Lower leg skin (tissue), 4 donors: ENCODE measurements around the gene SPATA46. TPM values are rescaled to one million over a fixed set of nuclear protein-coding genes. Genes with fewer than 3 reads are reported as not detected.

ENCODE experiments used
- DNase-seq, 2 donors: peaks; one replicate each; pipeline ENCODE4 v3.0.0-alpha.2; 2019; ENCODE audit warnings: low spot score in 2 of 2
- H3K4me3 ChIP-seq: fragments of 200-600 bp; sonication (generic); 2 replicates; pipeline ENCODE4 v1.5.1; 2017; ENCODE audit warnings: mild to moderate bottlenecking, low read depth; ENCODE audit not compliant: poor library complexity, severe bottlenecking
- CTCF ChIP-seq, 3 donors: fragments of 450-650 bp; IDR thresholded peaks; one replicate each; pipeline ENCODE4 v1.5.1; 2016; ENCODE audit warnings: antibody characterized with exemption in 3 of 3, mild to moderate bottlenecking in 3 of 3, moderate library complexity in 2 of 3
- POLR2A ChIP-seq, 2 donors: fragments of 450-650 bp; IDR thresholded peaks; one replicate each; pipeline ENCODE4 v1.6.1; 2016 to 2017; ENCODE audit warnings: antibody characterized with exemption in 2 of 2, mild to moderate bottlenecking in 1 of 2, moderate library complexity in 1 of 2
- WGBS, 2 donors: methylation state at CpG; one replicate each; pipeline ENCODE4 v1.1.5; 2018; 5-methylcytosine and 5-hydroxymethylcytosine counted together
- intact Hi-C: fragments of 100-400 bp; cut with DNase I; formaldehyde crosslinking; loops from one replicate; pipeline ENCODE4 v1.15.0; 2023; ENCODE audit warnings: low total_unique reads
- total RNA-seq, 4 donors: library from RNA; depleted of rRNA; stranded (reverse); fragments of >200 nt; gene quantifications; one replicate each; pipeline ENCODE4 v1.1.0, GENCODE V29; 2016

SPATA46 gene
- total RNA-seq, 4 donors from 2014 or later: not detected

- no peak overlapping the region for H3K4me3 ChIP-seq
- WGBS, 2 donors: 63% methylated on average over 4 of the region's 4 CpGs
- DNase-seq: no peak
- no peak for TF ChIP-seq CTCF (IDR thresholded peaks at IDR 0.05)
- TF ChIP-seq POLR2A (IDR thresholded peaks at IDR 0.05): no peak
- intact Hi-C loops: no loop called here
These were observed 10.5 kb downstream of the SPATA46 start for GRCh38 chr1:162366149-162366548.

DNA sequence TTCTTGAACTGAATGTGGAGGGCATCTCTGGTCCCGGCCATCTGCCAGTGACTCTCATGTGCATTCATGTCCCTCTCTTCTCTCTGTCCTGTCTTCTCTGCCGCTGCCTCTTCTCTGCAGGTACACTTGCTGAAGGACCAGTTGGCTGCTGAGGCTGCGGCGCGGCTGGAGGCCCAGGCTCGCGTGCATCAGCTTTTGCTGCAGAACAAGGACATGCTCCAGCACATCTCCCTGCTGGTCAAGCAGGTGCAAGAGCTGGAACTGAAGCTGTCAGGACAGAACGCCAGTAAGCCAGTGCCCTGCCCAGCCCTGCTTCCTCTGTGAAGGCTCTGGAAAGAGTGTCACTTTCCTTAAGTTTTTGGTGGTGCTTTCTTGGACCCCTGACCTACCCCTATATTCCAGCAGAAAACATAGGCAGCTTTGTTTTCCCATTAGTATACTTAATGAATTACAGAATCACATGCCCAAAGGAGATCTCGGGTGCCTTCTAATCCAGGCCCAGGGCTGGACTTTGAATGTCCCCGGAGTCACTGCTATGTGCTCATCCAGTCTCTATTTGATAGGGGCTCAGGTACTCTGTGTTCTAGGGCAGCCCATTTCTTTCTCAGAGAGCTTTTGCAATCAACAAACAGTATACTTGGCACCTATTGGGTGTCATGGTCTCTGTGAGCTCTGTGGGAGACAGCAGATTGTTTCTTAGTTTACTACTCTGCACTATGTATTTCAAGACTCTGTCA, 11.2 kb downstream of the SPATA46 start:
- DNase-seq: no peak
- intact Hi-C loops: no loop called here
- H3K4me3 ChIP-seq: no peak overlapping the region
- WGBS, 2 donors: 83 to 86% methylated on average over 10 of the region's 10 CpGs
- TF ChIP-seq CTCF (IDR thresholded peaks at IDR 0.05) (no peak), POLR2A (IDR thresholded peaks at IDR 0.05) (no peak)

- H3K4me3 ChIP-seq: no peak overlapping the region
- DNase-seq: peak in 1 of 2 donors; percentile 64
- TF ChIP-seq POLR2A (IDR thresholded peaks at IDR 0.05): no peak
- TF ChIP-seq CTCF (IDR thresholded peaks at IDR 0.05): no peak
- WGBS, 2 donors: 93 to 96% methylated on average over 1 of the region's 1 CpG
- intact Hi-C loops: no loop called here
These were observed 12.2 kb downstream of the SPATA46 start for GRCh38 chr1:162364498-162364897.

GRCh38 chr1:162363823-162364222, 12.8 kb downstream of the SPATA46 start:
- WGBS, 2 donors: 82 to 87% methylated on average over 3 of the region's 3 CpGs
- peak in 1 of 2 donors; percentile 45 for DNase-seq
- intact Hi-C loops: no loop called here
- no peak for TF ChIP-seq CTCF (IDR thresholded peaks at IDR 0.05)
- no peak for TF ChIP-seq POLR2A (IDR thresholded peaks at IDR 0.05)
- no peak overlapping the region for H3K4me3 ChIP-seq

DNA sequence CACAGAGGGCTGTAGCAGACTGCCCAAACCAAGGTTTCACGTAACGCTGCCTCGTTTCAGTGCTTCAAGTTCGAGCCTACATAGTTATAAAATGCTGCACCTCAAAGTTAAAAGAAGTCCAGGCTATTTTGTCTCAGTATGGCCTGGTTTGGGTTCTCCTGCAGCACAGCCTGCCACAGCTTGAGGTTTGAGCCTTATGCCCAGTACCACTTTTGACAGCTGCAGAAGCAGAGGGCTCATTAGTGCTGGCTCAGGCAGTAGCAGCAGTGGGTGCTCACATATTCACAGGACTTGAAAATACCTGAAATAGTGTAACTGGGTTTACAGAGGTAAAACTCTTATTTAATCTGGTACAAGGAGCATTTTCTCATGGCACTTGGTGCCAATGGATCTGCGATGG, 15.3 kb downstream of the SPATA46 start:
- peak in 1 of 2 donors; percentile 13 for DNase-seq
- H3K4me3 ChIP-seq: no peak overlapping the region
- TF ChIP-seq POLR2A (IDR thresholded peaks at IDR 0.05): no peak
- TF ChIP-seq CTCF (IDR thresholded peaks at IDR 0.05): no peak
- intact Hi-C loops: no loop called here
- WGBS, 2 donors: 89 to 91% methylated on average over 5 of the region's 5 CpGs

DNA sequence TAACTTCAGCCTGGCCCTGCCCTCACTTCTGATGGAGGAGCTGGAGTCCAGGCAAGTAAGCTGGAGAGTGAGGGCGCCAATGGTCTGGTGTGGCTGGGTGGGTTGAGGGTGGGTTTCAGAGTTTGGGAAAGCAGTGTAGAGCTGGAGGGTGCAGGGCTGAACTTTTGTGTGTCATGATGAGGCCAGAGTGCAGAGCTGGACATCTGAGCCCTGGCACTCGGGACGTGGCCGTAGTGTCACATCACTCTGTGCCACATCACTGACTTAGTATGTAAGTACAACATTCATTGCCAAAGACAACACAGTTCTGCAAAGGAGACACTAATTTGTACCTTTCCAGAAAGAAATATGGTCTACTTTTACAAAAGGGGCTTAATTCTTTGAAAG, 15.8 kb downstream of the SPATA46 start:
- peak in 1 of 2 donors; percentile 74 for DNase-seq
- TF ChIP-seq CTCF (IDR thresholded peaks at IDR 0.05) (no peak), POLR2A (IDR thresholded peaks at IDR 0.05) (no peak)
- intact Hi-C loops: no loop called here
- WGBS, 2 donors: 92 to 97% methylated on average over 4 of the region's 4 CpGs
- no peak overlapping the region for H3K4me3 ChIP-seq
